PC-9 (cell line): ENCODE data around the gene KCNG4.

ENCODE experiments used
- EZH2 ChIP-seq: fragments of 200-600 bp; sonication (generic); IDR thresholded peaks from 2 replicates; pipeline ENCODE4 v1.8.0; 2017; ENCODE audit warnings: antibody characterized with exemption, low read depth
- TF ChIP-seq, protein P1 (sequence below): fragments of 200-600 bp; sonication (generic); conservative IDR thresholded peaks from 2 replicates; pipeline ENCODE4 v1.6.1; 2017; ENCODE audit warnings: mixed run types, antibody characterized with exemption, mild to moderate bottlenecking, moderate library complexity

DNA sequence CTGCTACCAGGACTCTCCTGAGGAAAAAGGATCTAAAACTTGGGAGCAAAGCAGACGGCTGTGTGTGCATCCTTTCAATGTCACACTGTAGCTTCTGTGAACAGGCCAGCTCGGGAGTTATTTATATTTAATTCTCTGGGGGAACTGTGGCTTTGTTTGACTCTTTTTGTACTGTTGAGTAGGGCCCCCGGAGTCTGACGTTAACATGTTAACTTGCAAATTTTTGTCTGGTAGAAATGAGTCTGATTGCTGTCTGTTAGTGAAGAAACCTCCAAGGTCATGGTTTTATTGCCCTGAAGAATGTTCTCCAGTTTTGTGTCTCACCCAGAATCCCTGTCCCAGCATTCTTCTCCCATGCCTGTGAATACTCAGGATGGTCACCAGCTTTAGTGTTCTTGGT, 14.2 kb upstream of the KCNG4 start:
- TF ChIP-seq, protein P1, sequence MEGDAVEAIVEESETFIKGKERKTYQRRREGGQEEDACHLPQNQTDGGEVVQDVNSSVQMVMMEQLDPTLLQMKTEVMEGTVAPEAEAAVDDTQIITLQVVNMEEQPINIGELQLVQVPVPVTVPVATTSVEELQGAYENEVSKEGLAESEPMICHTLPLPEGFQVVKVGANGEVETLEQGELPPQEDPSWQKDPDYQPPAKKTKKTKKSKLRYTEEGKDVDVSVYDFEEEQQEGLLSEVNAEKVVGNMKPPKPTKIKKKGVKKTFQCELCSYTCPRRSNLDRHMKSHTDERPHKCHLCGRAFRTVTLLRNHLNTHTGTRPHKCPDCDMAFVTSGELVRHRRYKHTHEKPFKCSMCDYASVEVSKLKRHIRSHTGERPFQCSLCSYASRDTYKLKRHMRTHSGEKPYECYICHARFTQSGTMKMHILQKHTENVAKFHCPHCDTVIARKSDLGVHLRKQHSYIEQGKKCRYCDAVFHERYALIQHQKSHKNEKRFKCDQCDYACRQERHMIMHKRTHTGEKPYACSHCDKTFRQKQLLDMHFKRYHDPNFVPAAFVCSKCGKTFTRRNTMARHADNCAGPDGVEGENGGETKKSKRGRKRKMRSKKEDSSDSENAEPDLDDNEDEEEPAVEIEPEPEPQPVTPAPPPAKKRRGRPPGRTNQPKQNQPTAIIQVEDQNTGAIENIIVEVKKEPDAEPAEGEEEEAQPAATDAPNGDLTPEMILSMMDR = no peak
- TF ChIP-seq EZH2 = no peak
